ENCODE results near the gene HSF5. TPM values are rescaled to one million over a fixed set of nuclear protein-coding genes. Genes with fewer than 3 reads are reported as not detected.

HSF5 gene
- total and polyA plus RNA-seq, 2 of the 13 experiments (the other 11 are each of a cell fraction or from before 2014, with no cell fraction given) = not detected

DNA sequence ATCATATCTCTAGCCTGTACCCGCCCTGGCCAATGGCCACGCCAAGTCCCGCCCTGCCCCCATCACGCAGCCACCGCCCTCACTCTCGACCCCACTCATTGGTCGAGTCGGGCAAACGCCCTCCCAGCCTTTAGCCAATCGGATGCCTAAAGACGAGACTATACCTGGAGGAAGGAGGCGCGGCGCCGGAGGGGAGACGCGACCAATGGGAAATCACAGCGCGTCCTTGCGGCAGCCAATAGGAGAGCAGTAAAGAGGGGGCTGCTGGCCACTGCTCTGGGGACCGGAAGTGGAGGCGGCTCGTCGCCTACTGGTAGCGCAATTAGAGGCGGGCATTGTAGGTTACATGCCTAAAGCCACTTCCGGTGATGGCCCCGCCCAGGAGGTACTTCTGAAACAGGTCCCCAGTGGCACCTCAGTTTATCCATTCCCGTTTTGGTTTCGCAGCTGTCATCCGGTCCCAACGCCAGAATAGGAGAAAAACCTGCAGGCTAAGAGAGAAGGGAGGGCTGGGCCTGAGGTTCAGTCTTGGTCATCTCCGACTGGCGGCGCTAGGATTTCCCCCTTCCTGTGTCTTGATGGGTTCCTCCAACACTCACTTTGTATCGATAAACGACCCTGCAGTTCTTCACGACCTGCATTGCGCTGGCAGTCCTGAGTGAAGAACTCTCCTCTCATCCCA lies 29.9 kb upstream of the HSF5 start (continued):
- TF ChIP-seq, protein P1, sequence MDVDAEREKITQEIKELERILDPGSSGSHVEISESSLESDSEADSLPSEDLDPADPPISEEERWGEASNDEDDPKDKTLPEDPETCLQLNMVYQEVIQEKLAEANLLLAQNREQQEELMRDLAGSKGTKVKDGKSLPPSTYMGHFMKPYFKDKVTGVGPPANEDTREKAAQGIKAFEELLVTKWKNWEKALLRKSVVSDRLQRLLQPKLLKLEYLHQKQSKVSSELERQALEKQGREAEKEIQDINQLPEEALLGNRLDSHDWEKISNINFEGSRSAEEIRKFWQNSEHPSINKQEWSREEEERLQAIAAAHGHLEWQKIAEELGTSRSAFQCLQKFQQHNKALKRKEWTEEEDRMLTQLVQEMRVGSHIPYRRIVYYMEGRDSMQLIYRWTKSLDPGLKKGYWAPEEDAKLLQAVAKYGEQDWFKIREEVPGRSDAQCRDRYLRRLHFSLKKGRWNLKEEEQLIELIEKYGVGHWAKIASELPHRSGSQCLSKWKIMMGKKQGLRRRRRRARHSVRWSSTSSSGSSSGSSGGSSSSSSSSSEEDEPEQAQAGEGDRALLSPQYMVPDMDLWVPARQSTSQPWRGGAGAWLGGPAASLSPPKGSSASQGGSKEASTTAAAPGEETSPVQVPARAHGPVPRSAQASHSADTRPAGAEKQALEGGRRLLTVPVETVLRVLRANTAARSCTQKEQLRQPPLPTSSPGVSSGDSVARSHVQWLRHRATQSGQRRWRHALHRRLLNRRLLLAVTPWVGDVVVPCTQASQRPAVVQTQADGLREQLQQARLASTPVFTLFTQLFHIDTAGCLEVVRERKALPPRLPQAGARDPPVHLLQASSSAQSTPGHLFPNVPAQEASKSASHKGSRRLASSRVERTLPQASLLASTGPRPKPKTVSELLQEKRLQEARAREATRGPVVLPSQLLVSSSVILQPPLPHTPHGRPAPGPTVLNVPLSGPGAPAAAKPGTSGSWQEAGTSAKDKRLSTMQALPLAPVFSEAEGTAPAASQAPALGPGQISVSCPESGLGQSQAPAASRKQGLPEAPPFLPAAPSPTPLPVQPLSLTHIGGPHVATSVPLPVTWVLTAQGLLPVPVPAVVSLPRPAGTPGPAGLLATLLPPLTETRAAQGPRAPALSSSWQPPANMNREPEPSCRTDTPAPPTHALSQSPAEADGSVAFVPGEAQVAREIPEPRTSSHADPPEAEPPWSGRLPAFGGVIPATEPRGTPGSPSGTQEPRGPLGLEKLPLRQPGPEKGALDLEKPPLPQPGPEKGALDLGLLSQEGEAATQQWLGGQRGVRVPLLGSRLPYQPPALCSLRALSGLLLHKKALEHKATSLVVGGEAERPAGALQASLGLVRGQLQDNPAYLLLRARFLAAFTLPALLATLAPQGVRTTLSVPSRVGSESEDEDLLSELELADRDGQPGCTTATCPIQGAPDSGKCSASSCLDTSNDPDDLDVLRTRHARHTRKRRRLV (CRISPR knock-in tag; IDR thresholded peaks at IDR 0.05) = peak; percentile 50
- TF ChIP-seq EZH2 (conservative IDR thresholded peaks at IDR 0.05; ENCODE audit: low read depth, low read length) (no peak), MED13 (CRISPR knock-in tag; IDR thresholded peaks at IDR 0.05) (no peak), ZNF562 (CRISPR knock-in tag; IDR thresholded peaks at IDR 0.05; ENCODE audit: borderline replicate concordance) (no peak), KDM5A (IDR thresholded peaks at IDR 0.05; ENCODE audit: borderline replicate concordance, low read length) (peak; percentile 100), TGIF2 (CRISPR knock-in tag; IDR thresholded peaks at IDR 0.05) (no peak; the same call in 1 of the 2 replicates), ATAD3A (CRISPR knock-in tag; IDR thresholded peaks at IDR 0.05) (0 out of 2 replicates have a peak, but pooled peaks have one; percentile 47), ZFAT (CRISPR knock-in tag; conservative IDR thresholded peaks at IDR 0.05) (no peak), ZSCAN29 (CRISPR knock-in tag; conservative IDR thresholded peaks at IDR 0.05) (no peak; the same call in 1 of the 2 replicates), EEA1 (CRISPR knock-in tag; IDR thresholded peaks at IDR 0.05; ENCODE audit: borderline replicate concordance) (peak; percentile 78; the same call in 1 of the 2 replicates), MYNN (CRISPR knock-in tag; IDR thresholded peaks at IDR 0.05; ENCODE audit: low read depth) (peak; percentile 60; the same call in 1 of the 2 replicates), DNMT3B (CRISPR knock-in tag; conservative IDR thresholded peaks at IDR 0.05) (no peak), MIER3 (CRISPR knock-in tag; IDR thresholded peaks at IDR 0.05; ENCODE audit: borderline replicate concordance) (peak; percentile 50; the same call in 1 of the 2 replicates), SRY (CRISPR knock-in tag; IDR thresholded peaks at IDR 0.05) (no peak)
- TF ChIP-seq, protein P2, sequence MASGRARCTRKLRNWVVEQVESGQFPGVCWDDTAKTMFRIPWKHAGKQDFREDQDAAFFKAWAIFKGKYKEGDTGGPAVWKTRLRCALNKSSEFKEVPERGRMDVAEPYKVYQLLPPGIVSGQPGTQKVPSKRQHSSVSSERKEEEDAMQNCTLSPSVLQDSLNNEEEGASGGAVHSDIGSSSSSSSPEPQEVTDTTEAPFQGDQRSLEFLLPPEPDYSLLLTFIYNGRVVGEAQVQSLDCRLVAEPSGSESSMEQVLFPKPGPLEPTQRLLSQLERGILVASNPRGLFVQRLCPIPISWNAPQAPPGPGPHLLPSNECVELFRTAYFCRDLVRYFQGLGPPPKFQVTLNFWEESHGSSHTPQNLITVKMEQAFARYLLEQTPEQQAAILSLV (CRISPR knock-in tag; IDR thresholded peaks at IDR 0.05; ENCODE audit: borderline replicate concordance) = peak; percentile 69; the same call in 1 of the 2 replicates
- TF ChIP-seq, protein P3, sequence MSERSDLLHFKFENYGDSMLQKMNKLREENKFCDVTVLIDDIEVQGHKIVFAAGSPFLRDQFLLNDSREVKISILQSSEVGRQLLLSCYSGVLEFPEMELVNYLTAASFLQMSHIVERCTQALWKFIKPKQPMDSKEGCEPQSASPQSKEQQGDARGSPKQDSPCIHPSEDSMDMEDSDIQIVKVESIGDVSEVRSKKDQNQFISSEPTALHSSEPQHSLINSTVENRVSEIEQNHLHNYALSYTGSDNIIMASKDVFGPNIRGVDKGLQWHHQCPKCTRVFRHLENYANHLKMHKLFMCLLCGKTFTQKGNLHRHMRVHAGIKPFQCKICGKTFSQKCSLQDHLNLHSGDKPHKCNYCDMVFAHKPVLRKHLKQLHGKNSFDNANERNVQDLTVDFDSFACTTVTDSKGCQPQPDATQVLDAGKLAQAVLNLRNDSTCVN (CRISPR knock-in tag; IDR thresholded peaks at IDR 0.05; ENCODE audit: borderline replicate concordance) = 0 out of 2 replicates have a peak, but pooled peaks have one; percentile 18
- TF ChIP-seq, protein P4, sequence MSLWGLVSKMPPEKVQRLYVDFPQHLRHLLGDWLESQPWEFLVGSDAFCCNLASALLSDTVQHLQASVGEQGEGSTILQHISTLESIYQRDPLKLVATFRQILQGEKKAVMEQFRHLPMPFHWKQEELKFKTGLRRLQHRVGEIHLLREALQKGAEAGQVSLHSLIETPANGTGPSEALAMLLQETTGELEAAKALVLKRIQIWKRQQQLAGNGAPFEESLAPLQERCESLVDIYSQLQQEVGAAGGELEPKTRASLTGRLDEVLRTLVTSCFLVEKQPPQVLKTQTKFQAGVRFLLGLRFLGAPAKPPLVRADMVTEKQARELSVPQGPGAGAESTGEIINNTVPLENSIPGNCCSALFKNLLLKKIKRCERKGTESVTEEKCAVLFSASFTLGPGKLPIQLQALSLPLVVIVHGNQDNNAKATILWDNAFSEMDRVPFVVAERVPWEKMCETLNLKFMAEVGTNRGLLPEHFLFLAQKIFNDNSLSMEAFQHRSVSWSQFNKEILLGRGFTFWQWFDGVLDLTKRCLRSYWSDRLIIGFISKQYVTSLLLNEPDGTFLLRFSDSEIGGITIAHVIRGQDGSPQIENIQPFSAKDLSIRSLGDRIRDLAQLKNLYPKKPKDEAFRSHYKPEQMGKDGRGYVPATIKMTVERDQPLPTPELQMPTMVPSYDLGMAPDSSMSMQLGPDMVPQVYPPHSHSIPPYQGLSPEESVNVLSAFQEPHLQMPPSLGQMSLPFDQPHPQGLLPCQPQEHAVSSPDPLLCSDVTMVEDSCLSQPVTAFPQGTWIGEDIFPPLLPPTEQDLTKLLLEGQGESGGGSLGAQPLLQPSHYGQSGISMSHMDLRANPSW (CRISPR knock-in tag; IDR thresholded peaks at IDR 0.05; ENCODE audit: borderline replicate concordance) = peak; percentile 47; the same call in 1 of the 2 replicates

Data from HepG2 (cell line).